ELF-1 (cell line): ENCODE data around the gene FOXP1.
"Not testable (repeated sequence)": the region's sequence is repeated elsewhere in the genome, so short reads cannot be mapped to it uniquely, and the experiment has no call there.

Source experiments
- DNase-seq: peaks from one replicate; pipeline ENCODE4 v3.0.0-alpha.2; 2016; ENCODE audit warnings: low read depth, low spot score

FOXP1 gene

DNA sequence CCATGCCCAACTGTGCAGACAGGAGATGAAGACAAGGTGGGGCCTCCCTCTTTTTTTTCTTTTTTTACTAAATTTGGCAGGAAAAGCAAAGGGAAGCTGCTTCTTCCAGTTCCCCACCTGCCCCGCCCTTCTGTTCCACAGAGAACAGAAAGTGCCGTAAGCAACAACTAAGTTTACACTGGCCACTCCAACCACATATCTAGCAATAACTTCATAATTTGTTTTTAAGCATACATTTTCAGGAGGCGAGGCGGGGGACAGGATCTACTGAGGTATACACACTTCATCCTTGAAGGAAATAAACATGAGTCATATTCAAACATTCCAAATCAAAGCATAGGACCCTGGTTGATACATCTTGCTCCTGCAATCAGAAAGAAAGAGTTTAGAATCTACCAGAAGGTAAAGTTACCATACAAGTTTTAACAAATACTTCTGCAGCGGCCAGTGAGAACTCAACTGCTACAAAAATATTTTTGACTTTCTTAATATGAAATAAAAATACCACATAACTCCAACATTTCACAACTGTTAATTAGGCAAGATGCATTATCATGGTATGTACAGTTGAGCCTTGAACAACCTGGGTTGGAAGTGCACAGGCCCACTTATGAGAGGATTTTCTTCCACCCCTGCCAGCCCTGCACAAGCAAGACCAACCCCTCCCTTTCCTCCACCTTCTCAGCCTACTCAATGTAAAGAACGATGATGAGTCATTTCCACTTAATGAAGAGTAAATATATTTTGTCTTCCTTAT, 50.7 kb downstream of the FOXP1 start:
- DNase-seq, result no peak

DNA sequence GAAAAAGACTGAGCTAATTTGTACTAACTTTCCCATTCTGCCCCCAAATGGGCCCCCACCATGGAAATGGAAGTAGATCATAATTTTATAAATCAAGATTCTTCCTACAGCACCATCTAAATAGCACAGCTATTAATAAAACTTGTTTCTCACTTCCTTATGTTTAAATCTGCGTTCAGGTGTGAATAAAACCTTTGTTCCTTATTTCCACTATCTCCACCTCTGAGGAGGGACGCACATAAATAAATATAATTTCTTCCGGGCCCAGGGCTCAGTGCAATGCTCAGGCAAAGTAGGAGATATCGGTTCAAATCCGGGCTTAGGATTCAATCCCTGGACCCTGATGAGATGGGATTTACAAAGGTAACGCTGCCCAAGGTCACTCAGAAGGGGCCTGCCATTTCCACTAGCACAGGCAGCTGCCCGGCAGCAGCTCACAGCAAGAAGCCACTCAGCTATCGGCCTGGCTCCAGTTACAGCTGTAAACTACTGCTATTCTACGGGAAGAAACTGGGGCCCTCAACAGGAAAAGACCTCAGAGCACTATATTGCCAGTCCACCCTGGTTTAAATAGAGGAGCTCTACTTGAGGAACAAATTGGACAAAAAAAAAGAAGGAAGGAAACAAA, 52.5 kb downstream of the FOXP1 start:
- DNase-seq, result peak; percentile 25

DNA sequence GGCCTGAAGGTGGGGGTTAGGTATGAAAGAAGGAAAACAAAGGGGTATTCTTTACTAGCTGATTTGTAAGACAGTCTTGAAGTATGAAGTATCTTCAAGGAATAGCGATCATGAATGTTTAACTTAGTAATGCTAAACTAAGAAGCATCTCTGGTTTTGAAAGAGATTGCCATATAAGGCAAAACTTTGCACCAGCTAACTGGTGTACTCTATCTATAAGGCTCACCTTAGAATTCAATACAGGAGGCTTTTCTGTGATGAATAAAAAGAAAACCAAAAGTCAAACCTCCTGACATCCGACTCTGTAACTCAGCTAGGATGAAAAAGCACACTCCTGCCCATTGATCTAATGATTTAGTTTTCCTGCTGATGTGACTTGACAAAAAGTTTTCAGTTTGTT, 54.7 kb downstream of the FOXP1 start:
- no peak for DNase-seq

DNA sequence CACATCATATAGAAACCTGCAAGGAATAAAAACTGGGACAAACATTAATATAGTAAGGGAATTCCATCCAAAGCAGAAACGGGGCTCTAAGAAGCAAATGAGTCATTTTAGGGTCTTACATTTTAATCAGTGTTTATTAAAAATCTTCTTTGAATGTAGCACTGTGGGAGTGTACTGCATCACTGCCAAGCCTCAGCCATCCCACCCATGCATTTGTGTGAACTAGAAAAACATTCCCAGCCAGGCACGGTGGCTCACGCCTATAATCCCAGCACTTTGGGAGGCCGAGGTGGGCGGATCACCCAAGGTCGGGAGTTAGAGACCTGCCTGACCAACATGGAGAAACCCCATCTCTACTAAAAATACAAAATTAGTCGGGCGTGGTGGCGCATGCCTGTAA, 57.1 kb downstream of the FOXP1 start:
- DNase-seq, result not testable (repeated sequence)

DNA sequence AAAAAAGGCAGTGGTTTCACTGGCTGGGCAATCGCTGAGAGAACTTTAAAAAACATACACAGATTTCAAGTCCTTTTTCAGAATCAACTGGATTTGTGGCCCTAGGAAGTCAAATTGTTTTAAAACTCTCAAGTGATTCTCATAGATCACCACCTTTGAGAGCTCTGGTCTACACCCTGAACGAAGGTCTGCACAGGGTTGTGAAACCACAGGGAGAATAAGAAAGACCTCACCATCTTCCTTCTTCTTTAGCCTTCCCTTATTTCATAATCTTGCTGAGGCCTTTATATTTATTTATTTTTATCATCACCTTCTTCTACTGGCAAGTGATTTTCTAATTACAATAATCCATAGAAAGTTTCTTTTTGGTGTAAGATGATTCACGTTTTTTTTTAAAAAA, 58.1 kb downstream of the FOXP1 start:
- no peak for DNase-seq

DNA sequence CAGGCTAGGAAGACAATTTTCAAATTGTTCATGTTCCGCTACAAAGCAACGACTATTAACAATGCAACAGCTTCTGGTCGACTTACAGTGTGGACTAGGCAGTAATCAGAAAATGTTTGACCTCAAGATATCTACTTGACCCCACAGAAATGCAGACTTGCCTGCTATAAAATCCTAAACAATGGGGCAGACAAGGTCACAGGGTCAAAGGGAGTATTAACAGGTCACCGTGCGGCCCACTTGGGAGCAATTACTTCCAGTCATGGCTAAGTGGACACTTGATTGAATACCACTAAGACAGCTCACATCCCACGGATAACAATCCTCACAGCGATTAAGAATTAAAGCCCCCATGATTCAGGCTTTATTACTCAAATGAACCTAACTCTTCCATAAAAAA, 58.9 kb downstream of the FOXP1 start:
- no peak for DNase-seq

DNA sequence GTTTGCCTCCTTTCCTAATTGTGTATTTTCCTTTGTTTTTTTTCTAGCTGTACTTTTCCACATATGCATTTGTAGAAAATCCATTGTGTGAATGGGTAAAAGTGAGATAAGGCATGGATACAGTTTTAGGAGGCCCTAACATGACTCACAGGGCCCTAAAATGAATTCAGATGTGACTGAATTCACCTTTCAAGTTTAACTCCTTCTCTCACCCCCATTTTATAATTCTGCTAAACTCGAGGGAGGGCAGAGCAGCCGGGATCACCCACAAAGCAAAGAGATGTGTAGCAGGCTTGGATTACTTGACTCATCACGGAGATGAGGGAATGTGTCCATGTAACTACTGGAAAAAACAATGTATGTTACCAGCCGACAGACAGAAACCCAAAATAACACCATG, 59.9 kb downstream of the FOXP1 start:
- DNase-seq, result no peak

DNA sequence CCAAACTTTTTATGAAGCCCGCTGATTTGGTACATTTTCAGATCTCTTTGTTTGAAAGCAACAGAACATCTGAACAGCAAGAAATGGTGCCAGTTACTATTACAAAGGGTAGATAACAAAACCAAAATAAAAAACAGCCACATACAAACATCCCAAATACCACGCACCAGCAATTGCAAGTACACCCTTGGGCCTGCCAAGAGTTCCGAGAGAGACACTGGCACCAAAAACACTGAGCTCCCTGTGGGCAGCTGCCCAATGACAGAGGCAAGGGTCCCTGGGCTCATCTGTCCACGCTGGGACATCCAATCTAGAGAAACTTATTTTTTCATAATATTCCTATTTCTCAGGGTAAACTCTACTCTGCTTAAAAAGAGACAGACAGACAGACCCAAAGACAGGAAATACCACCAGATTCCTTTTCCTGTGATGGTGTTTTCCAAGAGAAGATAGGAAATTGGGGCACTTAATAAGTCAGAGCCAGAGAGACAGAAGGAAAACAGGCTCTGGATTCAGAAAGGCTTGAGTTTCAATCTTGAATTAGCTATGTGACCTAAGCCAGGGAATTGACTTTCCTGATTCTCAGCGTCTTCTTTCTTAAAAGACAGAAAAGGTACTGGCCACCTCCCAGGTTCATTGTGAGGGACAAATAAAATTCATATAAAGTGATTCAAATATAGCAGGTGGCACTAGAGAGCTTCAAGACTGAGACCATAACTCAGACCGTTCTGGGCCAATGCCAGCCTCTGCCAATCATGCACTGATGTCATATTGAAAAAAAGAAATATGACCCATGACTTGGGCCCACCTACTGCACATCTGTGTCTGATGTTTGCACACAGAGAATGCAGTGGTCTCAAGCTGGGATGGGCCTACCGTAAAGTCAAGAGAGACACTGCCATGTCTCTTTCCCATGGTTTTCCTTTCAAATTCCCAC, 61.3 kb downstream of the FOXP1 start:
- DNase-seq, result no peak

DNA sequence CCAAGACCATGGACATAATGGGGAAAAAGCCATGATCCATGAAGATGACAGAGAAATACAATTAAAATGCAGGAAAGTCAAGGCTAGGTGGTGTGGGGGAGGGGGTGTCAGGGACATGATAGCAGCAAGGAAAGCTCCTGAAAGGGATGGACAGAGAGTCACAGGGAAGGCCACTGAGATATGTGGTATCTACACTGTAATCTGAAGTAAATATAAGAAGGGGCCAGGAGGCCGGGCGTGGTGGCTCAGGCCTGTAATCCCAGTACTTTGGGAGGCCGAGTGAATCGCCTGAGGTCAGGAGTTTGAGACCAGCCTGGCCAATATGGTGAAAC, 62.5 kb downstream of the FOXP1 start:
- DNase-seq, result no peak

DNA sequence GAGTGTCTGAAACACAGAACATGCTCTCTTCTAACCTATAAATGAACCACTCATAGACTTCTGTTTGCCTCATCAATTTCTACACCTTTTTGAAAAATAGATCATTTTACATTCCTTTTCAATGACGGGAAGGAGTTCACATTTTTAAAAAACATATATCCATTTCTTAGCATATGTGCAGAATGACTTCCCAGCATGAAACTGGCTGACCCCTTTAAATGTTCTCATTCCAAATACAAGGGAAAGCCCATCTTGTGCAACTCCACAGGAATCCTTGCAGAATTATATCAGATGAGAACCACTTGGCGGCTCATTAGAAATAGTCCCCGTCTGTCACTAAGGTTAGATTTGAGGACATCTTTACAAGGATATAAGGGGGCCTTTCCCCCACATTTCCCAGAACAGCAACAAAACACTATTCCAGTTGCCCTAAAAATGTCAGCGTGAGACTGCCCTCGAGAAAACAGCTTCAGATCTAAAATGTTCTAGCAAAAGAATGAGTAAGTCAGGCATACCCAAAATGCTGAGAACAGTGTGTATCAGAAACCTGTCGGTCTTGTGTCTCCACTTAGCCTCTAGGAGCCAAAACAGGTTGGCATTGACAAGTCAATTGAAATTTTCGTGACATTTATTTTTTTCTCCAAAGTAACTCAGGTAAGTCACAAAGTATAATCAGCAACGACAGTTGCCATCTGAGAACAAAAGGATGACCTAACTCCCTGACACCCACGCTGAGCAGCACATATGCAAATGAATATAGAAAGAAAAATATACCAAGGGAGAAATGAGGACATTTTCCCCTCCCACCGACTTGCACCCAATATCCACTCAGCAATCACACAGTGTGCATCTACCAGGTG, 63.1 kb downstream of the FOXP1 start:
- DNase-seq, result no peak

DNA sequence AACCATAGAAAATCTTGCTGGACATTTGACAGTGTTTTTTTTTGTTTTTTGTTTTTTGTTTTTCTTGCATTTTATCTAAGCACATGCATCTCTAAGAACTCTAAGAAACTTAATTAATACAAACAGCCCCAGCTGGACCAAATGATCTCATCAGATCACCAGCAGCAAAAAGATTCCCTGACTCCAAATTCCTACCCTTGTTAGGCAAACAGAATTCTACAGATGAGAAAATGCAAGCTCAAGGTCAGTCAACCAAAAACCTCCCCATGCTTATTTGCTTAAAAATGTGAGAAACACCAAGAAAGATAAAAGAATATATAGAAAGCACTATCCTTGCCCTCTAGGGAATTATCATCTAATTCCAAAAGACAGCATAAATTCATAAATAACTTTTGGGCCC, 65.4 kb downstream of the FOXP1 start:
- DNase-seq, result no peak

DNA sequence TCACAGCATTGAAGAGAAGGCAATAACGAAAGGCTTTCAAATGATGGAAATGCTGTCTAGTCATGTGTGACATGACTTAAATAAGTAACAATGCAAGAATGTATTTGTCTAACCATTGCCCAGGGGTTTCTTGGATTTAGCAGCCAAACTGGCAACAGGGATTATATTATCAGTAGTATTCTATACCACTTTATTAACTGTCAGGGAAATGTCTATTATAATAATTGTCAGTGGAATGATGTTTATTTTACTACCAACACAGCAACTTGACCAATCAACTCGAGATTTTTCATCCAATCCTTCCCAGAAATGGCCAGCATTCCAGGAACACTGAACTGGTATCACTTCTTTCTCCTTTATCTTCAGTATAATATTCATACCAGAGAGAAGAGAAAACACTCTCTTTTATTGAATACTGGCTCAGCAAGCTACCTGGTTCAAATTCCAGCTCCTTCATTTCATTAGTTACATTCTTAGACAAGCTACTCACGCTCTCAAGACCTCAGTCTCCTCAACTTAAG, 66.2 kb downstream of the FOXP1 start:
- no peak for DNase-seq

DNA sequence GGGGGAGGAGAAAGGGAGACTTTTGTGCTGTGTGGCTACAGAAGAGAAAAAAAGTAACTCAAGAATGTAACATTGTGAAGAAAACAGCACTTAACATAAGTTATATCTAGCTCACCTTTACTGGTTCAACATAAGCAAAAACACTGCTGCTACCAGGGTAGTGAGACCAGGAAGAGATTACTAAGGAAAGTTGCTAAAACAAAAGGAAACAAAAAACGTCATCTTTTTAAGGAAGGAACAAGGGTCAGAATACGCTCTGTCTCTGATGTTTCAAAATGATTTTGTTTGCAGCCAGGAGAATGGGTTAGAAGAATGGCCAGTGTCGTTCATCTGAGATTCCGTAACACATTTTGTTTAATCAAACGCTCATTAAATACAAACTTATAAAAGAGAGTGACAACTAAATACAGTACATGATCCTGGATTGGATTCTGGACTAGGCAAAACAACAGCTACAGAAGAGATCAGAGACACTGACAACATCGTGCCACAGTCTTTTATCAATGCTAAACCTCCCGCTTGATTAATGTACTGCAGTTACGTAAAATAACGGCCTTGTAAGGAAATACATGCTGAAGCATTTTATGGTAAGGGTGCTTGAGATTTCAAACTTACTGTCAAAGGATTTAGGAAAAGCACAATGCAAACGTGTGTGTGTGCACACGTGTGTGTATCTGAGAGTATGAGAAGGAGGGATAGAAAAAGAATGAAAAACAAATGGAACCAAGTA, 67.7 kb downstream of the FOXP1 start:
- no peak for DNase-seq

DNA sequence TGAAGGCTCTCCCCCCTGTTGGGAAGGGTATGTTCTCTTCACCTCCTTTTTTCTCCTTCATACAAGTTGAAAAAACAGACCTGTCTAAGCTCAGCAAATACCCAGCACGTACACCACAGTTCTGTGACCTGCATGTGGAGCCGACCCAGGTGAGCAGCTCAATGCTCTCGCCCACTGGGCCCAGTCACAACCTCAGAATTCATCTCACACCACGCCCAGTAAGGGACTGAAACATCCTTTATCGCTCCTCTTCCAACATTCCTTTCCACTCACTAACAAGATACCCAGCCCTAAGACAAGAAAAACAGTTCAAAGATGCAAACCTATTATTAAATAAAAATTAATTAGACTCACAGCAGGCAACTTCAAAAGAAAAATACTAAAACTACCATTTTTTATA, 68.9 kb downstream of the FOXP1 start:
- DNase-seq, result no peak

DNA sequence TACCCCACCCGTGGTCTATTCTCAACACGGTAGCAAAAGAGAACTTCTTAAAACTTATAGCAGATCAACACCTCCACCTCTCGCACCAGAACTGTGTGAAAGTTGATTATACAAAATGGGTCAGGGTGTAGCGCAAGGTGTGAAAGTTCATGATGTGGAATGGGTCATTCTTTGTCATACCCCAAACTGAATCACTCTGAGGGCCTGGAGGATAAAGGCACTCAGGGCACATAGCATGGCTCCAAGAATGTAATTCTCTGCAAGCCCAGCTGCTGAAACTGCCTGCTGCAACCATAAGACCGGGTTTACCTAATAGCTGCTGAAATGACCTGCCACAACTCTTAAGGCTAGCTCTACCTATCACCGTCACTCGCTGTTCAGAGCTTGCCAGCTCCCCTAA, 70.0 kb downstream of the FOXP1 start:
- no peak for DNase-seq

DNA sequence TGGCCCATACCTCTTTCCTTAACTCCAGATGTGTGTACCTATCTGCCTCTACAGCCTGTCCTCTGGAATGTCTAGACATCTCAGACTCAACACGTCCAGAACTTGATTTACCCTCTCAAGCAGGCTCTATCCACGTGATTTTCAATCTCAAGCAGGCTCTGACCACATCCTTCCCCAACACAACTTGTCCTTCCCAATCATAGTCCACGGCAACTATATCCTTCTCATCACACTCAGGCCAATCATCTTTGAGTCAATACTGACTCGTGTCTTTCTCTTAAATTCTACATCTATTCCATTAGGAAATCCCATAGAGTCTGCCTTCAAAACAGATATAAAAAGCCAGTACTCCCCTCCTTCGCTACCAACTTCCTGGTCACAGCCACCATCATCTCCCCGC, 70.4 kb downstream of the FOXP1 start:
- no peak for DNase-seq

DNA sequence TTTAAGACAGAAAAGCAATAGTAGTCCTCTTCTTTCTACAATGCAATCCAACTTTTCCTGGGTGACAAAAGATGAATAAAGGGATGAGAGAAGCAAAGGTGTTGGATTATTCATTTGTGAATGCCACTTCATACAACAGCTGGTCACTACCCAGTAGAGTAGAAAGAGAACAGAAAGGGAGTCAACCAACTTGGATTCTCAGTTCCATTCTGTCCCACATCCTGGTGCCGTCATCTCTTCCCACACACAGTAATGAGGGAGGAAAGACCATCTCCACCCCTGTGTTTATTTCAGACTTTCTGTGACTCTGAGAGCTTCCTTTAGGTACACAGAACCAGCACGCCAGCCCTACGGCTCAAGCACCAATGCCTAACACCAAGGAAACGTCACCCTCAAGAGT, 71.0 kb downstream of the FOXP1 start:
- DNase-seq, result no peak

DNA sequence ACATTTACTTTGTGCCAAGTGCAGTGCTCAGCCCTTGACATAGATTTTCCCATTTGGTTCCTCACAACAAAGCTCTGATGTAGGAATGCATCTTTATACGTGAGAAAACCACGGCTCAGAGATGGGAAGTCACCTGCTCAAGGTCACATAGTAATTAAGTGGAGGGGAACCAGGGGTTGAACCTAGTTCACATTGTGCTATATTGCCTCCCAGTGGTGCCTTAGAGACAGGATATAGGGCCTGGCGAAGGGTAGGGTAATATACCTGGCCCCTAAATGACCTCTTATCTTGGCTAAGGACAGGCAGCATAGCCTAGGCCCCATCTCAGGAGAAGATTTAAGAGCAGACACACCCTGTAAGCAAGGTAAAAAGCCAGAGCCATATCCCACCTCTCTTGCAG, 71.5 kb downstream of the FOXP1 start:
- peak; percentile 29 for DNase-seq

DNA sequence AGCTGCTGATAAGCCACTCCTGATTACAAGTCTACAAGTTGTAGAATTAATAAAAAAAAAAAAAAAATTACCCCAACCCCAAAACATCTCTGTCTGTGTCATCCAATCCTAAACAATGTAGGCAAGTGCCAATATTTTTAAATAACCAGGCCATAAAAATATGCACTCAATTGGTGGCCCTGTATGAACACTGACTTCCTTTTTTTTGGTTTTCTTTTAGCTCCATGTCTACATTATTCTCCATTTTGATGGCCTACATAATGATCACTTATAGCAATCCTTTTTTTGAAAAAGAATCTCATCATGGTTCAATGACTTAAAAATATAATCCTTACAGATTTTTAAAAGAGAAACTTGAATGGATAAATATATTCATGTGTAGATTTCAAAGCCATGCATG, 72.1 kb downstream of the FOXP1 start:
- DNase-seq, result no peak

DNA sequence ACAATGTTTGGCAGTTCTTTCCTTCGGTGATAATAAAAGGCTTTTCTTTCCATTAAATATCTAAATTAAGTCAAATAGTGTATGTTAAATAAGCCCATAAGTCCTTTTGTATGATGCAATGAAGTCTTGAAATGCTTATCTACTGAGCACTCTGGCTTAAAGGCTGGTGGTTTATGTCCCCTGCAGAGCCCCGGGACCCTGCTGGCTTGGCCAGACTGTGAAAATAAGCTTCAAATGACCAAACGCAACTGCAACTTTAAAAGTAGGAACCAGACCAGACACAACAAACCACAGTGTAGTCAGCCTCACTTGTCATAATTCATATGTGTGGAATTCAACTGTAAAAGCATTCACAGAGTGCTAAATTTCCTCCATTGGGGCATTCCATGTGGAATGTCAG, 72.5 kb downstream of the FOXP1 start:
- no peak for DNase-seq

DNA sequence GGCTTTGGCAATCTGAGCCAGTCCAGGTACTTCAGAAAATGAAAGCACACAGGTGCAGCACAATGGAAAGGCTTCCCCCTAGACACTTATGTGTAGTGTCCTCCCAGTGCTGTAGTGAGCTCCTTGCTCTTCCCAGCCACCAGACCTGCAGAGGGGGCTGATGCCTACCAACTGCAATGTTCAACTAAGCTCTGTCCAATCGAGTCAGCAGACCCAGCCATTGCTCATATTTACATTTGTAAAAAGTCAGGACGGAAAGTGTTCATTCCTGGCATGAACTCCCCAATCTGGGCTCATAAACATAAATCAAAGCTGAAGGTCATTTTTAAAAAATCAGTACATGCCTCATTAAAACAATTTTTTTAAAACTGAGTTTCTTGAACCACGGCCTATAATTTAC, 73.0 kb downstream of the FOXP1 start:
- no peak for DNase-seq
